SK-N-MC (cell line): ENCODE results near the gene ACLY.

ENCODE experiments used
- EZH2 ChIP-seq: fragments of 200-600 bp; sonication (generic); IDR thresholded peaks from one replicate; pipeline ENCODE4 v1.6.1; 2017; ENCODE audit warnings: antibody characterized with exemption
- POLR2AphosphoS5 ChIP-seq: IDR thresholded peaks from 2 replicates; pipeline ENCODE4 v1.6.1; 2012; ENCODE audit warnings: mild to moderate bottlenecking, low read depth, low read length, borderline replicate concordance

DNA sequence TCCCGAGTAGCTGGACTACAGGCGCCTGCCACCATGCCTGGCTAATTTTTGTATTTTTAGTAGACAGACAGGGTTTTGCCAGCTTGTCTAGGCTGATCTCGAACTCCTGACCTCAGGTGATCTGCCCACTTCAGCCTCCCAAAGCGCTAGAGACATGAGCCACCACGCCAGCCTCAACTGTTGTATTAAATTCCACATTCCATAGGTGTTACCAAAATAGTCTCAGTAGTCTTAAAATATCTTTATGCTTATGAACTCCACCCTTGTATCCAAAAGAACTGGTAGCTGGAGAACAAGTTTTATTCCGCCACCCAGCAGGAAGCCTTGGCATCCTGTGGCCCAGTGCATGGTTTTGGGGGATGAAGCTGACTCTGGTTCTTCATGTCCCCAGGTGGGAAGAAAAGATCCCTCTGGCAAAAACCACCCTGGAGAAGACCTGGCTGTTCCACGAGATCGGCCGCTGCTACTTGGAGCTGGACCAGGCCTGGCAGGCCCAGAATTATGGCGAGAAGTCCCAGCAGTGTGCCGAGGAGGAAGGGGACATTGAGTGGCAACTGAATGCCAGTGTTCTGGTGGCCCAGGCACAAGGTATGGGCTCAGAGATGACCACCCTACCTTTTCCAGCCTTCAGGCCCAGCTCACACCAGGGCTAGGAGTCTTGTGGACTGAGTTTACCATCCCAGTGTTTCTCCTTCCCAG, 30.2 kb upstream of the ACLY start:
- TF ChIP-seq POLR2AphosphoS5 (no peak), EZH2 (no peak)
